Measurements from ENCODE around the gene LTBP2. TPM values are rescaled to one million over a fixed set of nuclear protein-coding genes. Genes with fewer than 3 reads are reported as not detected.

Gene LTBP2
- total RNA-seq, 1 experiment from 2014 or later: 1.5 TPM

- BruUV-seq (replicated peaks): no TSS peak
- no peaks in the 10 kb centered on the region for H3K9me2 ChIP-seq (ENCODE audit: insufficient read depth)
- H3K9ac ChIP-seq (ENCODE audit: low read length): no peak overlapping the region
- no peaks in the 10 kb centered on the region for H4K20me1 ChIP-seq (ENCODE audit: insufficient read depth)
- H3K27me3 ChIP-seq (ENCODE audit: insufficient read depth, low read length): no peaks in the 10 kb centered on the region
- TF ChIP-seq ELF1 (IDR thresholded peaks at IDR 0.05; ENCODE audit: borderline replicate concordance, low read depth) (no peak), EGR1 (IDR thresholded peaks at IDR 0.05; ENCODE audit: low read depth) (no peak), YY1 (IDR thresholded peaks at IDR 0.05; ENCODE audit: extremely low read depth, insufficient replicate concordance, low read depth, low read length) (no peak), EZH2phosphoT487 (IDR thresholded peaks at IDR 0.05; ENCODE audit: borderline replicate concordance) (no peak), SP1 (IDR thresholded peaks at IDR 0.05; ENCODE audit: low read depth) (no peak), ZNF274 (IDR thresholded peaks at IDR 0.05; ENCODE audit: low read depth, low read length) (no peak), POLR2AphosphoS5 (IDR thresholded peaks at IDR 0.05; ENCODE audit: low read depth, low read length) (no peak), TCF7L2 (IDR thresholded peaks at IDR 0.05; ENCODE audit: borderline replicate concordance, extremely low read depth, insufficient read depth, insufficient read length) (no peak), ZBTB33 (IDR thresholded peaks at IDR 0.05; ENCODE audit: extremely low read depth, insufficient replicate concordance, low read length) (no peak), CTCF (IDR thresholded peaks at IDR 0.05 in 2 of 3, conservative IDR thresholded peaks at IDR 0.05 in 1 of 3; ENCODE audit: borderline replicate concordance in 1 of 3, insufficient read depth in 1 of 3, low read depth in 2 of 3, low read length in 2 of 3) (no peak)
- ATAC-seq (no peak), DNase-seq (ENCODE audit: low read depth, low spot score) (no peak)
- H3K9me3 ChIP-seq (ENCODE audit: control insufficient read depth in 1 of 2, insufficient read depth in 1 of 2, low read depth in 1 of 2, low read length in 2 of 2): no peaks in the 10 kb centered on the region
- POLR2A ChIA-PET: no interaction called here
- no peak overlapping the region for H3K4me2 ChIP-seq (ENCODE audit: low read length)
- H3K36me3 ChIP-seq (ENCODE audit: control insufficient read depth in 1 of 2, insufficient read depth in 2 of 2, low read length in 2 of 2): no peaks in the 10 kb centered on the region
- H3K4me1 ChIP-seq (ENCODE audit: control insufficient read depth in 1 of 2, insufficient read depth in 2 of 2, low read length in 2 of 2): peaks cover 29 to 50% of the 10 kb centered on the region in 2 experiments
- intact Hi-C loops (cut with micrococcal nuclease): no loop called here
- no peak overlapping the region for H3K4me3 ChIP-seq (replicated peaks in 1 of 2; ENCODE audit: low read depth in 1 of 2, low read length in 2 of 2)
- H2AFZ ChIP-seq (ENCODE audit: low read depth, low read length, poor library complexity, severe bottlenecking): no peak overlapping the region
- CTCF ChIA-PET: interaction anchor here (1.0 to 1.9 kb wide), 2 partner anchors 12 to 24 kb away, joined by 3 to 6 read pairs; no protein-coding TSS in a partner anchor
- H3K27ac ChIP-seq (ENCODE audit: low read depth, low read length): no peak overlapping the region
- H3K79me2 ChIP-seq (ENCODE audit: insufficient read depth, low read length): no peaks in the 10 kb centered on the region
- RAD21 ChIA-PET (ENCODE audit: low non-redundant PET in 1 of 2, low total read pairs in 2 of 2, uncharacterized antibody in 2 of 2, unreplicated experiment in 2 of 2): no interaction called here
Observed at GRCh38 chr14:74584951-74585350, 27.1 kb downstream of the LTBP2 start.
